NCI-H460 (cell line): Measurements from ENCODE around the gene HNRNPH3. TPM values are rescaled to one million over a fixed set of nuclear protein-coding genes. Genes with fewer than 3 reads are reported as not detected.
"Not testable (repeated sequence)": the region's sequence is repeated elsewhere in the genome, so short reads cannot be mapped to it uniquely, and the experiment has no call there.

Experiments
- DNase-seq: peaks from one replicate; pipeline ENCODE4 v3.0.0-alpha.2; 2016; ENCODE audit warnings: low read depth; ENCODE audit errors: extremely low read depth
- polyA plus RNA-seq: library from polyadenylated mRNA; depleted of rRNA; stranded (reverse); fragments of >200 nt; gene quantifications from 2 replicates; pipeline ENCODE4 v1.2.3, GENCODE V29; 2014; cell fraction: nucleus; rRNA removed
- total RNA-seq: library from RNA; depleted of rRNA; stranded (reverse); fragments of >200 nt; shearing (Covaris generic); gene quantifications from 2 replicates; pipeline ENCODE4 v1.2.3, GENCODE V29; 2014; rRNA removed

The HNRNPH3 gene, protein sequence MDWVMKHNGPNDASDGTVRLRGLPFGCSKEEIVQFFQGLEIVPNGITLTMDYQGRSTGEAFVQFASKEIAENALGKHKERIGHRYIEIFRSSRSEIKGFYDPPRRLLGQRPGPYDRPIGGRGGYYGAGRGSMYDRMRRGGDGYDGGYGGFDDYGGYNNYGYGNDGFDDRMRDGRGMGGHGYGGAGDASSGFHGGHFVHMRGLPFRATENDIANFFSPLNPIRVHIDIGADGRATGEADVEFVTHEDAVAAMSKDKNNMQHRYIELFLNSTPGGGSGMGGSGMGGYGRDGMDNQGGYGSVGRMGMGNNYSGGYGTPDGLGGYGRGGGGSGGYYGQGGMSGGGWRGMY
- 40.9 and 49.5 TPM in 2 replicates for total RNA-seq
- polyA plus RNA-seq: 19.1 and 21.5 TPM in 2 replicates

GRCh38 chr10:68331455-68332258 lies at the start of gene HNRNPH3:
Gene HNRNPH3, plus strand, starts transcription at chr10:68332064. Its CDS starts 5,158 bp downstream, at chr10:68337222.
- DNase-seq: peak; percentile 98

DNA sequence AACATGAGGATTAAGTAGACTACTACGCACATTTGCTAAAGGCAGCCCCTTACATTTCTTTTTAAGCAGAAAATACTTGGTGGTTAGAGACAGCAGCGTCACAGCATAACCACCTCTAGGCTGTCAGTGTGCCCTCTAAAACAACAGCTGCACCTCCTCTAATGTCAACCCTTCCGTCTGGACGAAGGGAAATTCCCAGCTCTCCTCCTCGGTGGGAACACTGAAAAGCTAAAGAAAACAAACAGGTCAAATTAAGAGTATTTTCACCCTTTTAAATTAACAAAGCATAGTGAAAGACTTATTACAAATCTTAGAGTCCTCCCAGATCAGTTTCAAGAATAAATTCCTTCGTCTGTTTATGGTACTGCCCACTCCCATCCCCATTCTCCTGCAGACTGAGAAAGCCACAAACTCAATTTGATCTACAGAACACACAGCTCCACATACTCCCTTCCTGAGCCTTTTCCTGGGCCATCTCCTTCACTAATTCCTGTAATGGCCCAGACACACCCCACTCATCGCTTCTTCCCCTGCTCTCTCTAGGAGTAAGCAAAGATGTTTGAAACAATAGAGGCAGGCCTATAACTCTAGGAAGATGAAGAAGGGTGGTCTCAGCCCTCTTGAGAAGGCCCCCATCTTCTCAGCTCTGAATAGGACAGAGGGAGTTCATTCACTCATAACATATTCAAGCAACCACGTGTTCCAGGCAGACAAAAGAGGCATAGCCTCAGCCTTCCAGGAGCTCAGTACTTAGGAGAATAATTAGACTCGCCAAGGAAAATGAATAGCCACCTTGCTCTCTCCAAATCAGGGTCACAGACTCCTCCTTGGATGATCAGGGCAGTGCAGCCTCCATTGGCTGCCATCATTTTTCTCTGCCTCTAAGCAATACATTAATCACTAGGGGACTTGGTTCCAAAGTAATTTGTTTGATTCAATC lies 47.5 kb upstream of the HNRNPH3 start:
- no peak for DNase-seq

- no peak for DNase-seq
These were observed 43.1 kb upstream of the HNRNPH3 start for GRCh38 chr10:68288717-68289116.

- no peak for DNase-seq
These were observed 41.1 kb upstream of the HNRNPH3 start for GRCh38 chr10:68290736-68291135.

- DNase-seq: no peak
These were observed 34.8 kb upstream of the HNRNPH3 start for GRCh38 chr10:68296843-68297663.

DNA sequence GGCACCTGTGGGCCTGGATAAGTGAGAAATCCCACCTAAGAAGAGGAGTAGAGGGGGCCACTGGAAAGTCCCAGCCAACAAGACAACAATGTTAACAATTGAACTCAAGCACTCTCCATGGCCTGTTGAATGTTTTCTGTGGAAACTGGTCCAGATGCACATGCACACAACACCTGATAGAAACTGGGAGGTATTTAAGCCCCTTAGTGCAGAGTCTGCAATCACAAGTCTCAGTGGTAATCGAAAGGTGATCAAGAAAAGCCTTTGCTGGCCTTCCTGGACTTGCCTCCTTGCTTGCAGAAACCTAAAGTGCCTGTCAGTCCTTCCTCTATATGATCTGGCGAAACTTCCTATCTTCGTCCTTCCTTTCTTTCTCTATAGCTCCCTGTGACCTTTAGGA lies 30.6 kb upstream of the HNRNPH3 start:
- no peak for DNase-seq

DNA sequence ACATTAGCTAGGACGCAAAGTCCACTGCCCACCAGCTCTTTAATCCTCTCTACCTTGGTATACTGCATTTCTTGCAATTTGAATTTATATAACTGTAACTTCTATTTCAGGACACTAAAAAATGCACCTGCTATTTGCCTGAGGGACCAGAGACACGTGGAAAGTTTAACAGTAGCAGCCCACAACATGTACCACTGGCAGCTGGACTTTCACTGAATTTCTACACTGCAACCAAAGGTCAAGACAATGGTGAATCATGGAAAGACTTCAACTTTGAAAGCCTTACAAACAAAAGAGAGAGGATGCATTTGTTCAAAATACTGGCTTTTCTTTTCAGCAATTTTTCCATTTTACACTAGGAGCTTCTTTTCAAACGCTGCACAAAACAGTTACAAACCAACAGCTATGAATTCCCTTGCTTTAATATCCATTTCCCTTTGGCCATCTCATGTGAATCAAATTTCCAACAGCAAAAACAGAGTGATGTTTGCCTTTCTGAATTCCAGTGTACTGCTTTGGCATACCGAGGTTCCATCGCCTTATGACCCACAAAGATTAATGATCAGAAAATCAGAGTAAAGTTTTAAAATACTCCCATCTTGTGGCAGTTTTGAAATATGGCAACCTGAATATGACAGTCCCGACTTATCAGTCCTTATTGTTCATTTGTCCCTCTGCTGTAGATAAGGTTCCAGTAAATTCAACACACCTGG lies 29.9 kb upstream of the HNRNPH3 start:
- peak; percentile 54 for DNase-seq

GRCh38 chr10:68302503-68302823 lies 29.4 kb upstream of the HNRNPH3 start:
- no peak for DNase-seq

DNA sequence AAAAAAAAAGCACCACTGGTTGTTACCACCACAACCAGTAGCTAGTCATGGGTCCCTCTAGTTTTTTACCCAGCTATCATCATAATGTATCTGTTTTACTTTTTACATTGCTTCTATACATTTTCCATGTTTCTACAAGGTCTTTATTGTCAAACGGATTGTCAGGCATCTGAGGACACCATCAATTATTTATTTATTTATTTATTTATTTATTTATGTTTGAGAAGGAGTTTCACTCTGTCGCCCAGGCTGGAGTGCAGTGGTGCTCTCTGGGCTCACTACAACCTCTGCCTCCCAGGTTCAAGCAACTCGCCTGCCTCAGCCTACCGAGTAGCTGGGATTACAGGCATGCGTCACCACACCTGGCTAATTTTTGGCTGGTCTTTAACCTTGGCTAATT lies 29.0 kb upstream of the HNRNPH3 start:
- no peak for DNase-seq

DNA sequence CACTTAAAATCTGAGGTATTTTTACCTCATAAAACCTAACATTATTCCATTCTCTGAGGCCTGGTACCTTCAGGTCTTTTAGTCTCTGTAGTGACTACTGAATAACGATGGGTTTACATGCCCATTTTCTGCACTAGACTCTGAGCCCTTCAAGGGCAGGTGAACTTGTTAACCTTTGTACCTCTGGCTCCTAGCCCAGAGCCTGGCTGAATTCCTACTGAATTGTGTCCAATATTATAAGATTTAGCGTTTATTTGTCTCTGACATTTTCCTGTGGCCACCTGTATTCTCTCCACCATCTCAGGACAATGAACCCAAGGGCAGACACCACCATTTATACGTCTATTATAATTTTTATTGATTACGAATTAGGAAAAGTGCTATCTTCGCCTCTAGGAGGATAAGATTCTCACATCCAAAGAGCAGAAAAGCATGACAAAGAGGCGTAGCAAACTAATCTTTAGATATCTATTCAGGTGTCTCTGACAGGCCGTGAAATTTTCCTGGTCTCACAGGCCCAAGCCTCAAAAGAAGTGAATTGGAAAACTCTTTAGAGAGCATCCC lies 27.9 kb upstream of the HNRNPH3 start:
- DNase-seq: no peak

DNA sequence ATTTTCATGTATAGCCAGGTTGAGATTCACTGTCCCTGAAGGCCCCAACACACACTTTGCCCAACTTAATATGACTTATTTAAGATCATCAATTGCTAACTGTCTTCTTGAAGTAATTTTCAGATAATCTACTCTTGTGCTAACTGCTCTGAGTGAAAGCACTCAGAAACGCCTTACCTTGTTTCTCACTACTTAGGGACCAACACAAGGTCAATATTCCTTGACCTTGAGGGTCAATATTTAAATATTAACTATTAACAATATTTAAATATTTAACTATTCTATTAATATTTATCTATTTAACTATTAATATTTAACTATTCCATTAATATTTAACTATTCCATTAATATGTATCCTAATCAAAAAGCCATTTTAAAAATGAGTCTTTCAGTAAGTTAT lies 26.0 kb upstream of the HNRNPH3 start:
- no peak for DNase-seq

- DNase-seq: no peak
These were observed 21.3 kb upstream of the HNRNPH3 start for GRCh38 chr10:68310531-68310930.

- DNase-seq: not testable (repeated sequence)
These were observed 16.9 kb upstream of the HNRNPH3 start for GRCh38 chr10:68314930-68315329.

DNA sequence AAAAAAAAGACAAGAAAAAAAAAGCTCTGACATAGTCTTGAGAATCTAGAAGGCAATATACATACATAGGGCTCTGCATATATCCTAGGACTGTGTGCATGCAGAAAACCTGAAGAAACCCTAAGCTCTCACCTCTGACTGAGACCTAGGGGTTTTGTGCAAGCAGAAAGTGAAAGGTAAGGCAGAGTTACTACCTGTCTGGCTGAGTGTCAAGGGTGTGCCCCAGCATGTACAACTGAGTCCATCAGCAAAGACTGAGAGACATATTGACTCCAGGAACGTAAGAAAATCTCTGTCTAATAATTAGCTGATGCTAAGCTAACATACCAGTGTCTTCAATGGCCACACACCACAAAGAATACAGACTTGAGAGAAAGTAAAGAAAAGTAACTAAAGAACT lies 16.3 kb upstream of the HNRNPH3 start:
- no peak for DNase-seq

DNA sequence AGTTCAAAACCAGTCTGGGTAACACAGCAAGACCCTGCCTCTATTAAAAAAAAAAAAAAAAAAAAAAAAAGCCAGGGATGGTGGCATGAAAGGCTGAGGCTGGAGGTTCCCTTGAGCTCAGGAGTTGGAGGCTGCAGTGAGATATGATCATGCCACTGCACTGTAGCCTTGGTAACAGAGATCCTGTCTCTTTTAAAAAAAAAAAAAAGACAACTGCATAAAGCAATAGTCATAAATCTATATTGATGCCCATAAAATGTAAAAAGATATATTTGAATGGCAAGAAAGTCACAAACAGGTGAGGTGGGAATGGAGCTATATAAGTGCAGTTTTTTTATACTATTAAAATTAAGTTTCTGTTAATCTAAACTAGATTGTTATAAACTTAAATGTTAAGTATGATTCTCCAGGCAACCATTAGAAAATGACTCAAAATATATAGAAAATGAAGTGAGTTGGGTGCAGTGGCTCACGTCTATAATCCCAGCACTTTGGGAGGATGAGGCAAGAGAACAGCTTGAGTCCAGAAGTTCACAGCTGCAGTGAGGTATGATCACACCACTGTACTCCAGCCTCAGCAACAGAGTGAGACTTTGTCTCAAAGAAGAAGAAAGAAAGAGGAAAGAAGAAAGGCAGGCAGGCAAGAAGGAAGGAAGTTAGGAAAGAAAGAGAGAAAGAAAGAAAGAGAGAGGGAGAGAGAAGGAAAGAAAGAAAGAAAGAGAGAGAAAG lies 13.4 kb upstream of the HNRNPH3 start:
- DNase-seq: no peak

GRCh38 chr10:68324396-68324795 lies 7.5 kb upstream of the HNRNPH3 start:
- DNase-seq: not testable (repeated sequence)

DNA sequence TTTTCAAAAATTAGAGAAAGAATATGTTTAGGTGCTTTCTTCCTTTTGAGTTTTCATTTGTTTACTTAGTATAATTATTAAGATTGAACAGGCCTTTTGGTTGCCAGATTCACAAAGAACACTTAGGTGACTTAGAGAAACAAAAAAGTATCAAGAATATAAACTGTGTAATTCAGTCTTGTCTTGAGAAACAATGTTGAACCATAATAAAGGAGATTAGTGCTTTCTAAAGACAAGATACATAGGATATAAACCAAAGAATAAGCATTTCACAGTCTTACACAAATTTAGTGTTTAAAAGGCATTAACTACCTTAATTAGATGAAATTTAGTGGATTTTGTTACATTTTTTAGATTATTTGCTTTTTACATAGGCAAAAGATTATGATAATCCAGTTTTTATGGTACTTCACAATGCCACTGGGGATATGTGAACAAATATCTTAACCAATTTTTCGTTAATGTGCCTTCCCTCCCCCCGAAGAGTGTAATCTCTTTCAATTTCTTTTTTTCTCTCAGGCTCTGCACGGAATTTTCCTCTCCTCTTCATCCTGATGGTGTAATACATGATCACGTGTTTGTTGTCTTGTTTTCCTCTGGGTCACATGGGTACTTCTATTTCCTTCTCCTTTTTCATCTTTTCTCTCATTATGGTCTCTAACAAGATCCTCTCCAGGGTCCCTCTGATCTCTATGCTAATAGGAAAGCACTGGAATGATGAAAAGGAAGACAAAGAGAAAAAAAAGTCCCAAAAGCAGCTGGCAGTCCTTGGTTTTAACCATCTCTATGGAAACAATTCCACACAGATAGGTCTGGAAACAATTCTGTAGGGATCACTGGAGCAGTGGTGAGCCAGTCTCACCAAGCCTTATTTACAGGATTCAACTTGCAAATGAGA lies 3.7 kb upstream of the HNRNPH3 start:
- peak; percentile 55 for DNase-seq
